ENCODE data around the gene TNFRSF19.
A peak's percentile ranks its signal among the peaks of the same experiment; 100 is the strongest.

The TNFRSF19 gene

DNA sequence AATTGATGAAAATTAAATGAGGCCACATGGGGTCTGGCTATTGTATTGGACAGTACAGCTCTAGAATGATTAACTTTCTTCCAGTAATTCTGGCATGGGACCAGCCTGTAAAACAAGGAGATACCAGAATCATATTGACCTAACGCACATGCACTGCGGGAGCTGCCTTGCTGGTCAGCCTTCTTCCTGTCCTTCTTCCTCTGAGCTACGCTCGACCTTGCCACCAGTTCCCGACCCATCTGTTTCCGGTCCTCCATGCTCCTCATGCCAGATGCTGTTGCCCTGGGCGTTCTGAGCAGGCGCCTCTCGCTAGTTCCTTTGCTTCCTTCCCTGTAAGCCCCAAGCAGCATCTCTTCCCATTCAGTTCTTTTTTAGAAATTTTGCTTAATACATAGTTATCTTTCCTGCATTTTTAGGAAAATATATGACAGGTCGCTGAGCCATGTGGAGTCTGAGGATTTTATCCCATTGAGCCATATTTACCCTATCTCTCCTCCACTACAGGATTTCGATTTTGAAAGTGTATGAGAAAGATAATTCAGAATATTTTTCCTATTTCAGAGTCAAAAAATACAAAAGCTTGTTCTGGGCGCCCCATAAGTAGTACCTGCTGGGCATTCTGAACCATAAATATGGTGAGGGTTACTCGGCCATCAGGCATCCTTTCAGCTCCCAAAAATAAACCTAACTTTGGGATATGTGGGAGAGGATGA, 38.6 kb downstream of the TNFRSF19 start:
- peak; percentile 86 for DNase-seq

DNA sequence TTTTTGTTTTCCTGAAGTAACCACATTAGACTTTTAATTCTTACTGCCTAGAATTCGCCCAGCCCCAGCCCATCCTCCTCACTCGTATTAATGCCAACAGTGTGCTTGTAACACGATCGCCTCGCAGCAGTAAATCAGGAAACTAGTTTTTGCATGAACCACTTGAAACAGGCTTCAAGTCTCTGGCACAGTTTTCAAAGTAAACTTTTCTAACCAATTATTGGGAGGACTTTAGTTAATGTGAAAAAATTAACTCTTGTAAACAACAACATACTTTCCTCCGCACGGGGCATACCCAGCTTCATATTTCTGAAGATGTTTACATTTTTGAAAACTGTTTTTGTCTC, 39.2 kb downstream of the TNFRSF19 start:
- DNase-seq: peak; percentile 51

DNA sequence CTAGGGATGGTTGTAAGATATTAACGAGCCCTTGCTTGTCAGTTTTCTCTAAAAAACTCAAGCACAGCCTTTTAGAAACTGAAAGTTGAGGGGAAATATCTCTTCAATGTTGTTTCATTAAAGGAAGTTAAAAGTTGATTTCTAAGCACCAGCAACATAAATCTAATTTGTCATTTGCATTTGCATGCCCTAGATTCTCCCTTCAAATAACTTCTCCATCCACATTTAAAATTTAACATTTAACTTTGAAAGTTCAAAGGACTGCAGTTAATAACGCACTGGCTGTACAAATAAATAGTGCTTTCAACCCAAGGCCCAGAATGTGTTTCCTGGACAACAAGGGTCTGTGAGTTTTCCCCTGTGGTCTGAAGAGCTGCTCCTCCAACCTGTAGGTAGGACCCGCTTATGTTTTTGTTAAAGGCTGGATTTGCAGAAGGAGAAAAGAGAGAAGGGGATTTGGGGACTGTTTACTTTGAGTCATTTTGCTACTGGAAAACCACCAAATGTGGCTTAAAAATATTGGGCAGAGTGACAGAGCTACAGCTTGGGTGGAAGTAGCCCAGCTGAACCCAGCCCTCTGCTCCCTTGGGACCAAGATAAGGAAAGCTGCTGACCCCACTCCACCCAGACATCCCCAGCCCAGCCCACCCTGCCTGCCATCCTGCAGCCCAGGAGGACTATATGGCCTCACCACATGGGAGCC, 39.8 kb downstream of the TNFRSF19 start:
- peak; percentile 16 for DNase-seq

DNA sequence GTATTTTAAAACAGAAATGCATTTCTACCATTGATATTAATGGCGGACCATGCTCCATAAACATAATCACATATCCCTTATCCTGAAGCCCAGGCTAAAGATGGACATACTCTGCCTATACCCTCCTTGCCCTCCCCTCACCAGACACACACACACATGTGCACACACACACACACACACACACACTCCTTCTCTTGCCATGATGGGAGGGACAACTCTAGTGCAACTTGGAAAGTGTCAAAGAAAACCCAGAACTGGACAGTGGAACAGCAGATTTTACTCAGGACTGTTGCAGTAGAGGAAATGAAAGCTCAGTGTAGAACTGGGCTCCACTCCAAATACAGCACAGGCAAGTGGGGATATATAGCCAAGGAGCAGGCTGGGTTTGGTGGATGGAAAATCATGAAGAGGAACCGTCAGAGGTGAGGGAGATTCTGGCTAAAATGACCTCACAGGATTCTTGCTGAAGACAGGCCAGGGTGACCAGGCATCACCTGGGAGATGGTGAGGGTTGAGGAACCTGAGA, 40.8 kb downstream of the TNFRSF19 start:
- DNase-seq: no peak

DNA sequence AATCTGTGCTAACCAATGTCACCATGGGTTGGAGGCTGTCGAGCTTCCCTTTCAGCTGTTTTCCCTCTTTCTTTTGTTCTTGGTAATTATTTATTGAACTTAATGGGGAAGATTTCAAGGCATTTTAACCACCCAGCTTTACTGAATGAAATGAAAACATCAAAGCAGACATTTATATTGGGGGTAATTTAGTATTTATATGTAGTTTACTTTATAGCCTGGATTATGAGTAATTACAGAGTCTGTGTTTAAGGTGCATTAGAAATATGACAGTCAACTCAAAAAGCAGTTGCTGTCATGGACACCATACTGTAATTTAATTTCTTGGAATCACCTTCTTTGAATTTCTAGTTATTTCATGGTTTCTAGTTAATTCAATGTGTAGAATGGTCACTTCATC, 42.0 kb downstream of the TNFRSF19 start:
- no peak for DNase-seq

DNA sequence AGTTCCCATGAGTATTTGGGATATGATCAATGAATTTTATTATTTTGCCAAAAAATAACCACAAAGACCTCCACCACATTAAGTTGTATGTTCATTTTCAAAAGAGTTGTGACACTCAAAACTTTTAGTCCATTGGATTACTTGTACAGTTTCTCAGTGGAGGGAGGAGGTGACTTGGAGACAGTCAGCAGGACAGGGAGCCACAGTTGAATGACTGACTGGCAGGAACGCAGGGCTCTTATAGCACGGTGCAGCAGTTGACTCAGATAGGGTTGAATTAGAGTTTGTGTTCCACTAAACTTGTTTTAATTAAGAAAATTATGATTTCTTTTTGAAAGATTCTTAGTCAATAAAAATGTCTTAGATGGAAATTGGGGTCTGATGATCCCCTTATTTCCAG, 42.5 kb downstream of the TNFRSF19 start:
- DNase-seq: no peak

DNA sequence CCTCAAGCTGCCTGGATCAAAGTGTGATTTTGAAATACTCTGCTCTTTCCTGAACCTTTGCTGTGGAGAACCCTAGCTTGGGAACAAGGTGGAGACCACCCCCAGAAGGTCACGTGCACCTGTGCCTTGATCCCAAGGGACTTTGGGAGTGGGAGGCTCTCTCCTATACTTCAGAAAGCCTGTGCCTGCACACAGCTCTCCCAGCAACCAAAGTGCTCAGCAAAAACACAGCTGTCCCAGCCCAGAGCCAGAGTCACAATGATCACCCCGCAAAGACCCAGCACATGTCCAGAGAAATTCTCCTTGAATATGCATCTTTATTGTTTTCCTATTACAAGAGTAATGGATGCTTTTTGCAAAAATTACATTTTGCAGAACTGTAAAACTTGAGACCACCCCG, 43.4 kb downstream of the TNFRSF19 start:
- DNase-seq: no peak

DNA sequence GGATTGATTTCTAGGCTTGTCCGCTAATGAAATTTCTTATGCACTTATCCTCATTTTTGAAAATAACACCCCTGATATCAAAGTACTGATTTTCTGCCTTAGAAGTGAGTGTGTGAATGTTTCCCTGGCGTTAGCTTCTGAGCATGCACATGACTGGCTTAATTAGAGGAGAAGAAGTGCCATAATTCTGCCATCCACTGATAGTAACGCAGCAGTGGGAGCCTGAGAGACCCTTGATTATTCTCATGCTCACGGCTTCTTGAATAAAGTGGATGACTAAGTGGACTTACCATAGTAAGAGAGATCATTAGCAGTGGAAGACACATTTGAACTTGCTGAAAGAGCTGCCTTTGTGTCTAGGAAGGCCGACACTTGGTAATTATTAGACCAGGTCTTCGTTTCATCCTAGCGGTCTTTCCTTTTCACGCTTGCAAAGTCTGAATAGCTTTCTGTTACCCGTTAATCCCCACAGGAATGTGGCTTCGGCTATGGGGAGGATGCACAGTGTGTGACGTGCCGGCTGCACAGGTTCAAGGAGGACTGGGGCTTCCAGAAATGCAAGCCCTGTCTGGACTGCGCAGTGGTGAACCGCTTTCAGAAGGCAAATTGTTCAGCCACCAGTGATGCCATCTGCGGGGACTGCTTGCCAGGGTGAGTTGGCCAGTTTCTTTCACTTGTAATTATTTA, 45.3 kb downstream of the TNFRSF19 start:
- no peak for DNase-seq

DNA sequence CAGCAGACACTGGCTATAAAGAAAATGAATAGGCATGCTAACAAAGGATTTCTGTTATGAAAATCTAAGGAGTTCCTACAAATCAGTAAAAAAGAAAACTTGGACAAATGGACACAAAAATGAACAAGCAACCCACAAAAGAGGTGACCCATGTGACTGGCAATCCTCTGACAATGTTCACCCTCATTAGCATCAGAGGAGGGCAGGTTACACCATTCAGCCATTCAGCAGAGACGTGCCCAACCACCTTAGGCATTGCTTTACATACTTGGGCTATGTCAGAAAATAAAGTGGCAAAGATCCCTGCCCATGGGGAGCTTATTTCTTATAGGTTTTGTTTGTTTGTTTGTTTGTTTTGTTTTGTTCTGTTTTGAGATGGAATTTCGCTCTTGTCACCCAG, 46.0 kb downstream of the TNFRSF19 start:
- DNase-seq: no peak

DNA sequence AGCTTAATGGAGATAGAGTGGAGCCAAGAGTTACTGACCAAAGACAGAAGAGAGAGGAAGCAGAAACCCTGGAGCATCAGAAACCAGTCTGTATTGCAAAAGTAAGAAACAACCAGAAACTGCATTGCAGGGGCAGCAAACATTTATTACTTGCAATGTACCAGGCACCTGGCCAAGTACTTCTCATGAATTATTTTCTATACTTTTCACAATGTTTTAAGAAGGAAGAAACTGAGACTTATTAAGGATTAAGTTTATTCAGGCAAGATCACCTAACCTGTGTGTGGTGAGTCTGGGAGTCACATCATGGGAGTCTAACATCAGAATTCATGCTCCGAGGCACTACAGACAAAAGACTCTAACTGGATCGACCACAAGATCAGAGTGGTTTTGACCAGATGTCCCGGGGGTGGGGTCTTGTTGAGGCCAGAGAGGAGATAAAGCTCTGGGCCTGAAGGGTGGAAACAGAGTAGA, 47.4 kb downstream of the TNFRSF19 start:
- DNase-seq: peak; percentile 38

DNA sequence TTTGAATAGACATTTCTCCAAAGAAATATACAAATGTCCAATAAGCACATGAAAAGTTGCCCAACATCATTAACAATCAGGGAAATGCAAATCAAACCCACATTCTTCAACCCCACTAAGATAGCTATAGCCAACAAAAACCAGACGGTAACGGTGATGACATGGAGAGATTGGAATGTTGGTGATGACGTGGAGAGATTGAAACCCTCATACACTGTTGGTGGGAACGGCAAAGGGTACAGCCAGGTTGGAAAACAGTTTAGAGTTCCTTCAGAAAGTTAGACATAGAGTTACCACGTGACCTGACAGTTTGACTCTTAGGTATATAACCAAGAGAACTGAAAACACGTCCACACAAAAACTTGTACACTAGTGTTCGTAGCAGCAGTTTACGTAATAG, 48.1 kb downstream of the TNFRSF19 start:
- peak; percentile 97 for DNase-seq

DNA sequence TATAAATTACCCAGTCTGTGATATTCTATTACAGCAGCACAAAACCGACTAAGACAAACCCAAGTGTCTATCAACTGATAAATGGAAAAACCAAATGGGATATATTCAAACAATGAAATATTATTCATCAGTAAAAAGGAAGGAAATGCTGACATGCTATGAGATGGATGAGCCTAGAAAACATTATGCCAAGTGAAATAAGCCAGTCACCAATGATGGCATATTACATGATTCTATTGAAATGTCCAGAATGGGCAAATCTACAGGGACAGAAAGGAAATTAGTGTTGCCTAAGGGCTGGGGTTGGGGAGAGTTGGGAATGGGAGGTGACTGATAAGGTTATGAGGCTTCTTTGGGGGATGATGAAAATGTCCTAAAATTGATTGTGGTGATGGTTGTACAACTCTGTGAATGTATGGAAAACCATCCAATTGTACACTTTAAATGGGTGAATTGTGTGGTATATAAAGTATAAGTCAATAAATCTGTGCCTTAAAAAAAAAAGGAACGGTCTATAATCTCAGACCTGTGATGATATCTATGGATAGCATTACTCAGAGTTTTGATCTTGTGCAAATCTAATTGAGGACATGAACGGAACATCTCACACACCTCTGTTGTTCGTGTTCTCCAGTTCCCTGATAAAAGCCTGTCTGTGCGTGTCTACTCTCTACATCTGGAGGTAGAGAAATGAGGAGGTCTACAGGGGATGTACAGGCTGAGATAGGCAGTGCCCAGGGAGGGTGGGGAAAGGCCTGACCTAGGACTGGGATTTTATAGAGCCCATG, 49.0 kb downstream of the TNFRSF19 start:
- DNase-seq: peak; percentile 8

DNA sequence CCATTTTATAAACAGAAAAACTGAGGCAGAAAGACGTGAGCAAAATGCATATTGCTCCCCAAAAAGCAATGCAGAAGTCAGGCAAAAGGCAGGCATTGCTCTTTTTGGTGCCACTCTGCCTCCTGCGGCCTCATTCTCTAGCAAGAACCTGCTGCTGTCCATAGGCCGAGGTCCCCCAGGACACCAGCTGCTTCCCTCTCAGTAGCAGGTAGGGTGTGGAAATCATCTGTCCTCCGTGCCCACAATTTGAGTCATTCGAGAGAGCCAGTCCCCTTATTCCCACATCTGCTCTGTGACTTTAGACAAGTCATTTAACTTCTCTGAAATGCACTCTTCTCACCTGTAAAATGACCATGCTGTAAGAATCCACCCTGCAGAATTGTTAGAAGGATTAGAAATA, 50.0 kb downstream of the TNFRSF19 start:
- no peak for DNase-seq

DNA sequence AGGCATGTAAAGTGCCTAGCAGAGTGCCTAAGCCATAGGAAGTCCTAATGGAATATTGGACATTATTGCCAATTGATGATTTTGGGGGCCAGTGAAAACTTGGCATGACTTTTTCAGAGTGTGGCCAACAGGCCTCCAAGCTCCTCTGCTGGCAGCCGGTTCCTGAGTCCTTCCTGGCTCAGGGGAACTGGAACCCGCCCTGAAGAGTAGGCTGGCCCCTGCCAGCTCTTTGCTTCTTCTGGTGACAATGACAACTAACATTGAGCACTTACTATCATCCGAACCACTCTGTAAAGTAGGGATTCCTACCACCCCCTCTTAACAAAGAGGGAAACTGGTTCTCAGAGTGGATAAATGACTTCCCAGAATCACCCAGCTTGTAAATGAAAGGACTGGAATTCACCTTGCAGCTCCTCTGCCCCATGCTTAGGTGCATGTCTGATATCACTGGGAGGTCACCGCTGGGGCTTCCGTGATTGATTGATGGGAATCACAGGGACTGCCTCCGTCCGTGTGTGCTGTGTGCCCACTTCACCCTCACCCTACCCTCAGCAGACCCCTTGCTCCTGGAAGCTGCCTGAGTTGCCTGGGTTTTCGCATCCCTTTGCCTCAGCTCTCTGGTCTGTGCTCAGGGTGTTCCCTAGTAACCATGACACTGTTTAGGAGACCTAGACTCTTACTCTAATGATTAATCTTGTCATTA, 50.6 kb downstream of the TNFRSF19 start:
- no peak for DNase-seq

DNA sequence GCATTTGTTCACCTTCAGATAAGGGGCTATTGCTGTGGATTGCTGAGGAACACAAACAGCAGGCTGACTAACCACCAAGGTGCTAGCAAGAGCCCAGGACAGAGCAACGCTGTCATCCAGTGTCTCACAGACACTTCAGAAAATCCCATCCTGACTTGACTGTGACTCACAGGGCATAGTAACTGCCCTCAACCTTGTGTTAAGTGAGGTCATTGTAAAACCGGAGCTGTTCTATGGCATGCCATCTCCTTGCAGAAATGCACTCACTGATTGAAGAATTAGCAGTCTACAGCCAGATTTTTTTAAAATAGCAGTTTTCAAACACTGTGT, 51.1 kb downstream of the TNFRSF19 start:
- peak; percentile 91 for DNase-seq

DNA sequence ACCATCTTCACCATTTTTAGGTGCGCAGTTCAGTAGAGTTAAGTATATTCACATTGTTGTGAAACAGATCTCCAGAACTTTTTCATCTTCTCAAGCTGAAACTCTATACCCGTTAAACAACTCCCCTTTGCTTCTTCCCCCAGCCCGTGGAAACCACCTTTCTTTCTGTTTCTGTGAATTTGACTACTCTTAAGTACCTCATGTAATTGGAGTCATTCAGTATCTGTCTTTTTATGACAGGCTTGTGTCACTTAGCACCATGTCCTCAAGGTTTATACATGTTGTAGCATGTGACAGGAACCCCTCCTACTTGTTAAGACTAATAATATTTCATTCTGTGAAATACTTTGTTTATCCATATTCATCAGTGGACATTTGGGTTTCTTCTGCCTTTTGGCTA, 52.8 kb downstream of the TNFRSF19 start:
- no peak for DNase-seq

DNA sequence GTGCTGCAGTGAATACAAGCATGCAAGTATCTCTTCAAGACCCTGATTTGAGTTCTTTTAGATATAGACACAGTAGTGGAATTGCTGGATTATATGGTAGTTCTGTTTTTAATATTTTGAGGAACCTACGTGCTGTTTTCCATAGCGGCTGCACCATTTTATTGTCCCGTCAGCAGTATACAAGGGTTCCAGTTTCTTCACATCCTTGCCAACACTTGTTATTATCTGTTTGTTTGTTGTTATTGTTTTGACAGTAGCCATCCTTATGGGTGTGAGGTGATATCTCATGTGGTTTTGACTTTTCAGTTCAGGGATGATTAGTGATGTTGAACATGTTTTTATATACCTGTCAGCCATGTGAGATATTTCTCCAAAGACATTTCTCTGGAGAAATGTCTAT, 53.2 kb downstream of the TNFRSF19 start:
- DNase-seq: no peak

DNA sequence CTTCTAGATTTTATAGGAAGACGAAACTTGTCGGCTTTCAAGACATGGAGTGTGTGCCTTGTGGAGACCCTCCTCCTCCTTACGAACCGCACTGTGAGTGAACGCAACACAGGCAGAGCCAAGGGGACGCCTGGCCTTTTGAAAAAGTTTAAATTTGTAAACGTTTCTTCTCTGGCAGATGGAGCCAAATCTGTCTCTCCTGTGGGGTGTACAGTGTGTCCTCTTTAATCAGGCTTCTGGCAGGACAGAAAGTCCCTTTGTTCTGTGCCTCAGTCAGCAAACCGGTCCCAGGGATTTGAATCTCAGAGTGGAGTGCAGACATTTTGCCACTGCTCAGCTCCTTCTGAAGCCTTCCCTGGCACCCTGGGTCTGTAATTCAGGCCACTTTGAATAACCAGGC, 56.5 kb downstream of the TNFRSF19 start:
- DNase-seq: no peak

DNA sequence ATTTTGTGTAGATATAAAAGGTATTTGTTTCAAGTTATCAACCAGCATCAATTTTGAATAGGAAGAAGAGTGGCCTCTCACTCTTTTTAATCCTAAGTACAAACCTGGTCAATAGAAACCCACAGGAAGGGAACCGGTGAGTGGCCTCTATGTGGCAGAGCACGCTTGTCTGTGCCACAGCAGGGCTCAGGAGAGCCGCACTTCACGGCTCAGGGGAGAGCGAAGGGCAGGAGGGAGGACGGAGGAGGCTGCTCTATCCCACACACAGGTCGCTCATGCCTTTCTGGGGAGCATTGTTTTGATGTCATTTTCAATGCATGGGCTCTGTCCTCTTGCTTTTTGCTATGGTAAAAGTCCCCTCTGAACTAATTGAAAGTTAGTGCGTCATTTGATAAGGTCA, 57.2 kb downstream of the TNFRSF19 start:
- DNase-seq: no peak

DNA sequence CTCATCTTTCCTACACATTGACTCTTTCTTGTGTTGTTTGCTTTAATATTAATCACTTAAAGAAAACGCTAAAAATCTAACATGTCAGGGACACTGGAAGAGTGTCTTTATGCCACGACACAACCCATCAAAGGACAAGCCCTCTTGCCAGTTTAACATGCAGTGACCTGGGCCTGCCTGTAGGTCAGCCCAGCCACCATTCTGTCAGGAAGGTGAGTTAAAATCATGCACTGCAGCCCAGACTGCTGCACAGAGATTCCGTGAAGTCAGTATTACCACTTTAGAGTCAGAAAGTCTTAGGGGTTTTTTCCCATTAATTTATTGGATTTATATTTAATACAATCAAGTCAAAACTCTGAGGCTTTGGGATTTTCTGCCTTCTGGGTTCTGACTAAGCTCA, 58.0 kb downstream of the TNFRSF19 start:
- no peak for DNase-seq

DNA sequence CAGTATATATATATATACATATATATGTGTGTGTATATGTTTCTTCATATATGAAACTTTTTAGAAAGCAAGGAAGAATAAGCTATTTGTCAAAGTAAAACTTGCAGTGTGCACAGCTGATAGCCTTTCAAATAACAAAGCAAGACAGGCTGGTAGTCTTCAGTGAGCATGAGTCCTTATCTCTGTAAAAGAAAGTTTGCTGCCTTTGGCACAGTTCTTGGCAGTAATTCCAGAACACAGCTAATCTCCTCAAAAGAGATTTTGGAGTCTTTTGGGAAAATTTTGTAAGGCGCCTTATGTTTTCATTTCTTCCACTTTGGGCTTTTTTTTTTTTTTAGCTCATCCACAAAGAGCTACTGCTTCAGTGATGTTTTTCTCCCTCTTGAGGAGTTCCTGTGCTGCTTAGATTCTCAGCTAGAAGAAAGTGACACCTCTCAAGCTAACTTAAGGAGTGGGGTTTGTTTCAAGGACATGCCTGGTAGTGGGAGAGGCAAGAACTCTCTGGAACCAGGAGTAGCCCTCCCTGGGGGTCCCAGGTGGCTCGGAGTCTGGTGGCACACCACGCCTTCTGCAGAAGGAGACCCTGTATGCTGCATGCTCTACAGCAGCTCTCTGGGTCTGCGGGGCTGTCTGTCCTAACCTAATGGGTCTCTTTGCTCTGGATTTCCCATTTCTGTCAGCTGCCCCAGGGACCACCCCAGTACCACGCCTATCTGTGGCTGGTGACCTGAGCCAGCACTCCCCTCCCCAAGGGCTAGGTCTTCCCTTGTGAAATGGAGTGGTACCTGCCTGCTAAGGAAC, 58.8 kb downstream of the TNFRSF19 start:
- no peak for DNase-seq
